Measurements from ENCODE around the gene VAV3. TPM values are rescaled to one million over a fixed set of nuclear protein-coding genes. Genes with fewer than 3 reads are reported as not detected.

Gene VAV3
- total and polyA plus RNA-seq, 9 of the 15 experiments (the other 6 are each of a cell fraction or from before 2014, with no cell fraction given) = not detected

GRCh38 chr1:107750364-107750959, 214.5 kb downstream of the VAV3 start (continued):
- TF ChIP-seq ELK1 (CRISPR knock-in tag; IDR thresholded peaks at IDR 0.05) (no peak), RFX5 (IDR thresholded peaks at IDR 0.05; ENCODE audit: low read depth, low read length) (no peak), CBX5 (IDR thresholded peaks at IDR 0.05; ENCODE audit: borderline replicate concordance, low read depth) (no peak), NCOA4 (IDR thresholded peaks at IDR 0.05; ENCODE audit: partially characterized antibody) (no peak), TRIM25 (IDR thresholded peaks at IDR 0.05; ENCODE audit: borderline replicate concordance) (no peak), HDGF (IDR thresholded peaks at IDR 0.05) (no peak), ATF3 (IDR thresholded peaks at IDR 0.05) (peak; percentile 14; the same call in 1 of the 2 replicates), ATF3 (CRISPR knock-in tag; conservative IDR thresholded peaks at IDR 0.05) (no peak), HNRNPUL1 (IDR thresholded peaks at IDR 0.05; ENCODE audit: low read length) (no peak), MLX (CRISPR knock-in tag; conservative IDR thresholded peaks at IDR 0.05) (no peak), SMC3 (conservative IDR thresholded peaks at IDR 0.05; ENCODE audit: insufficient read depth, low read depth, low read length) (peak; percentile 35; the same call in 1 of the 2 replicates), HNRNPH1 (optimal IDR thresholded peaks at IDR 0.05; ENCODE audit: low read depth, low read length) (no peak), CTCF (IDR thresholded peaks at IDR 0.05 in 2 of 3, conservative IDR thresholded peaks at IDR 0.05 in 1 of 3; ENCODE audit: insufficient read depth in 2 of 3, low read depth in 1 of 3, low read length in 3 of 3) (peak; percentile 55 to 79 (median 73)), UBTF (IDR thresholded peaks at IDR 0.05; ENCODE audit: borderline replicate concordance in 1 of 2, low read depth in 2 of 2, low read length in 2 of 2) (no peak), ZNF124 (CRISPR knock-in tag; IDR thresholded peaks at IDR 0.05) (no peak), OTX1 (CRISPR knock-in tag; IDR thresholded peaks at IDR 0.05) (no peak)
